Eye (tissue), 1 donor: ENCODE measurements around the gene CACNA1D.

ENCODE experiments used
- DNase-seq: peaks from one replicate; pipeline ENCODE4 v3.0.0-alpha.2; 2015

The CACNA1D gene

GRCh38 chr3:53721187-53722119 is 227.0 kb downstream of the CACNA1D start:
- DNase-seq: no peak

GRCh38 chr3:53724566-53724965 is 230.2 kb downstream of the CACNA1D start:
- no peak for DNase-seq

GRCh38 chr3:53725387-53725995 is 231.1 kb downstream of the CACNA1D start:
- no peak for DNase-seq

GRCh38 chr3:53726643-53727042 is 232.2 kb downstream of the CACNA1D start:
- DNase-seq: no peak

- no peak for DNase-seq
Observed at GRCh38 chr3:53728606-53729005, 234.2 kb downstream of the CACNA1D start.

GRCh38 chr3:53729159-53729558 is 234.7 kb downstream of the CACNA1D start:
- peak; percentile 33 for DNase-seq

- DNase-seq: no peak
Observed at GRCh38 chr3:53729618-53730017, 235.2 kb downstream of the CACNA1D start.

GRCh38 chr3:53730576-53730975 is 236.2 kb downstream of the CACNA1D start:
- DNase-seq: no peak

GRCh38 chr3:53731934-53732624 is 237.7 kb downstream of the CACNA1D start:
- no peak for DNase-seq

GRCh38 chr3:53733446-53733845 is 239.0 kb downstream of the CACNA1D start:
- DNase-seq: no peak

GRCh38 chr3:53739966-53740365 is 245.6 kb downstream of the CACNA1D start:
- peak; percentile 24 for DNase-seq

GRCh38 chr3:53740956-53741355 is 246.5 kb downstream of the CACNA1D start:
- no peak for DNase-seq

- DNase-seq: no peak
Observed at GRCh38 chr3:53744351-53744750, 249.9 kb downstream of the CACNA1D start.

GRCh38 chr3:53747559-53747958 is 253.1 kb downstream of the CACNA1D start:
- no peak for DNase-seq

GRCh38 chr3:53748512-53749271 is 254.3 kb downstream of the CACNA1D start:
- no peak for DNase-seq

- DNase-seq: no peak
Observed at GRCh38 chr3:53749448-53749847, 255.0 kb downstream of the CACNA1D start.

GRCh38 chr3:53750253-53751210 is 256.1 kb downstream of the CACNA1D start:
- DNase-seq: peak; percentile 49

- DNase-seq: no peak
Observed at GRCh38 chr3:53753518-53754183, 259.2 kb downstream of the CACNA1D start.

- DNase-seq: no peak
Observed at GRCh38 chr3:53754325-53754724, 259.9 kb downstream of the CACNA1D start.

- no peak for DNase-seq
Observed at GRCh38 chr3:53758846-53759245, 264.4 kb downstream of the CACNA1D start.

GRCh38 chr3:53763353-53763752 is 268.9 kb downstream of the CACNA1D start:
- no peak for DNase-seq
